Bronchial epithelial cell (primary cell): ENCODE measurements around the gene SIK2. TPM values are rescaled to one million over a fixed set of nuclear protein-coding genes. Genes with fewer than 3 reads are reported as not detected.
"Not testable (repeated sequence)": the region's sequence is repeated elsewhere in the genome, so short reads cannot be mapped to it uniquely, and the experiment has no call there.

Experiments
- DNase-seq: peaks from one replicate; pipeline ENCODE4 v3.0.0-alpha.2; 2010; ENCODE audit warnings: low read depth
- FAIRE-seq: peaks from 2 replicates; lab custom pipeline; 2011; peaks lifted over from hg19 to GRCh38; lab: Jason Lieb, UNC
- H3K27me3 ChIP-seq: 2 replicates; pipeline ENCODE4 v1.5.1; 2011; ENCODE audit warnings: low read length; ENCODE audit not compliant: control insufficient read depth, insufficient read depth
- H3K36me3 ChIP-seq: 2 replicates; pipeline ENCODE4 v1.5.1; 2011; ENCODE audit warnings: low read length; ENCODE audit not compliant: control insufficient read depth, insufficient read depth
- H3K4me3 ChIP-seq: 2 replicates; pipeline ENCODE4 v1.5.1; 2011; ENCODE audit warnings: mild to moderate bottlenecking, low read depth, low read length, control low read depth
- total RNA-seq: library from RNA; depleted of rRNA; stranded (reverse); fragments of >200 nt; gene quantifications from 2 replicates; pipeline ENCODE4 v1.2.1, GENCODE V29; 2014
- TF ChIP-seq, protein P1 (sequence below): IDR thresholded peaks from 2 replicates; pipeline ENCODE4 v1.5.1; 2011; ENCODE audit warnings: mild to moderate bottlenecking, moderate library complexity, low read length, control low read depth, inconsistent platforms; ENCODE audit not compliant: insufficient read depth, severe bottlenecking

Gene SIK2
- total RNA-seq, 1 donor from 2014 or later, result 2.9 TPM

DNA sequence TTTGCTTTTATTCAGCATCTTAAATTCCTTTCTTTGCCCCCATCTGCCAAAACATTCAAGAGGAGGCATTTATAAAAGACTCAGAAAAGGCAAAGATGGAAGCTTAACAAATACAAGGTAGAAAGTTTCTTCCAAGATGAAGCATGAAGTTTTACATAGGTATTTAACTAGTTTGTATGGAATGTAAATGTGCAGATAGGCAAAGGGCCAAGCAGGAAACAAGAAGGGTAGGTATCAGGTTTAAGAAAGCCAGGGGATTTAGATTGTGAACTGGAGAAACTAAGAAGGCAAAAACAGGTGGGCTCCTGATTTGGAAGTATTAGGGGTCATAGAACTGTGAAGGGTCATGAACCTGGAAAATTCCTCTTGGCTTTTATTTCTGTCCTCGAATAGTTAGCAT lies 101.3 kb downstream of the SIK2 start:
- Histone ChIP-seq H3K36me3 (peaks cover 3% of the 10 kb centered on the region), H3K4me3 (no peak overlapping the region), H3K27me3 (no peaks in the 10 kb centered on the region)
- no peak for FAIRE-seq
- peak; percentile 7 for DNase-seq
- TF ChIP-seq, protein P1, sequence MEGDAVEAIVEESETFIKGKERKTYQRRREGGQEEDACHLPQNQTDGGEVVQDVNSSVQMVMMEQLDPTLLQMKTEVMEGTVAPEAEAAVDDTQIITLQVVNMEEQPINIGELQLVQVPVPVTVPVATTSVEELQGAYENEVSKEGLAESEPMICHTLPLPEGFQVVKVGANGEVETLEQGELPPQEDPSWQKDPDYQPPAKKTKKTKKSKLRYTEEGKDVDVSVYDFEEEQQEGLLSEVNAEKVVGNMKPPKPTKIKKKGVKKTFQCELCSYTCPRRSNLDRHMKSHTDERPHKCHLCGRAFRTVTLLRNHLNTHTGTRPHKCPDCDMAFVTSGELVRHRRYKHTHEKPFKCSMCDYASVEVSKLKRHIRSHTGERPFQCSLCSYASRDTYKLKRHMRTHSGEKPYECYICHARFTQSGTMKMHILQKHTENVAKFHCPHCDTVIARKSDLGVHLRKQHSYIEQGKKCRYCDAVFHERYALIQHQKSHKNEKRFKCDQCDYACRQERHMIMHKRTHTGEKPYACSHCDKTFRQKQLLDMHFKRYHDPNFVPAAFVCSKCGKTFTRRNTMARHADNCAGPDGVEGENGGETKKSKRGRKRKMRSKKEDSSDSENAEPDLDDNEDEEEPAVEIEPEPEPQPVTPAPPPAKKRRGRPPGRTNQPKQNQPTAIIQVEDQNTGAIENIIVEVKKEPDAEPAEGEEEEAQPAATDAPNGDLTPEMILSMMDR, result no peak

DNA sequence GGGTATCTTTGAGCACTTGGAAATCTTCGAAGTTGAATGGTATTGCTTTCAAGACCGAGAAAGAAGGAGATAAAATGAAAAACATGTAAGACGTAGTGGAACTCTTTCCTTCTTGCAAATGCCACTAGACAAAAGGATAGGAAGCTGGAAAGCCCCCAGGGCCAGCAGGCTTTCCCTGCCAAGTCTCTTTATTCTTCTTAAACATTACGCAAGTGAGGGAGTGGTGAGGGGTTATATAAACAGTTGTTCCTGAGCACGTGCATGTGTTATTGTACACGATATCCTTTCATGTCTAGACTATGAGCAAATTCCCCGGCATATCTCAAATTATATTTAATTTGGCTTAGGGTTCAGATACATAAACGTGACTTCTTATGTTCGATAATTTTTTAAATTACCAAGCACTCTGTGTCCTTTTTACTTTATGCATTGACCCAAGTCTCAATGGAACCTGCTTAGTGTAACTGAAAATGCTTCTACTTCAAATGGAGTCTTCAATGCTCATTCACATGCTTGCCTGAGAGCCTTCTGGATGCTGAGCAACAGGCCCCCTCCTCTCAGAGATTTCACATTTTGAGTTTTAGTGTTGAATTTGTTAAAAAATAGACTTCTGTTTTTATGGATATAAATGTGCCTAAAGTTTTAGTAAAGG lies 104.9 kb downstream of the SIK2 start:
- DNase-seq (peak; percentile 77), FAIRE-seq (no peak)
- Histone ChIP-seq H3K4me3 (no peak overlapping the region), H3K36me3 (peaks cover 3% of the 10 kb centered on the region), H3K27me3 (no peaks in the 10 kb centered on the region)
- TF ChIP-seq, protein P1, result no peak

DNA sequence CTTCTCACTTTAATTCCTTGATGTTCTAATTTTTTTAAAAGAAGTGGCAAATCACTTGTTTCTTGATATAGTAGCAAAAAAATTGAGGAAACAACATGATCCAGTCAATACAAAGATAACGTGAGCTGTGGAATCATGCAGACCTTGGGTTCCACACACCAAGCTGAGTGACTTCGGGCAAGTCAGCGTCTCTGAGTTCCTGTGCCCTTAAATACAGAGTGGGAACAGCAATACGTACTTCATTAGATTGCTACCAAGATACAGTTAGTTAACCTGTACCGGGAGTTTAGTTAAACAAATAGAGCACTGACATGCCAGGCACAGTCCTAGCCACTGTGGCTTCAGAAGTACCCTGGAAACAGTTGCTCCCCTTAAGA lies 105.4 kb downstream of the SIK2 start:
- FAIRE-seq (peak; percentile 50), DNase-seq (no peak)
- Histone ChIP-seq H3K36me3 (peaks cover 3% of the 10 kb centered on the region), H3K27me3 (no peaks in the 10 kb centered on the region), H3K4me3 (no peak overlapping the region)
- TF ChIP-seq, protein P1, result no peak

- Histone ChIP-seq H3K4me3 (no peak overlapping the region), H3K36me3 (peaks cover 1% of the 10 kb centered on the region), H3K27me3 (no peaks in the 10 kb centered on the region)
- DNase-seq (no peak), FAIRE-seq (no peak)
- TF ChIP-seq, protein P1, result no peak
Measured at GRCh38 chr11:111714522-111714921, 112.3 kb downstream of the SIK2 start.

DNA sequence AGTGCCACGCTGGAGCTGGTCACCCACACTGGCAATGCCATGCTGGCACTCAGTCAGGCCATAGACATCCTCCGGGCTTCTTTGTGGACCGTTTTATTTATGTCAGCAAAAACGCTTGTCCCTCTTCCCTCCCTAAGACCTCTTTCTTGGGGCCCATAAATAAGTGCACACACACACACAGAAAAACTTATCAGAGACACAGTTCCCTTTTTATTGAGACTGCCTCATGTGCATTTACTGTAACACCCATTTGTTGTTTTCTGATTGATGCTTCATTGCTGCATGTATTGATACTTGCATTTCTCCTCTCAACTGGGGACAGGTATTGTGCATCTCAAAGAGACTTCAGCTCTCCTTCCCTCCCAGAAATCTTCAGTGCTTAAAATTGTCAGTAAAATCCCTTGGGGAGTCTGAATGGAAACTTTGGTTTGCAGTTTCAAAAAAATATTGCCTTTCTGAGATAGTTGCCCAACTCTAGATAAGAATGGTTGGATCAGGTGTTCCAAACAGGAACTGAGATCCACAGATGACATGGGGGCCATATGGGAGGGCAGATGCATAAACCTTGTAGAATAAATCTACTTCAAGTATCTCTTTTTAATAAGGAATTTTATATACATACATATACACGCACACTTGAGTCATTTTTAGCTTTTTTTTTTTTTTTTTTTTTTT lies 113.0 kb downstream of the SIK2 start:
- TF ChIP-seq, protein P1, result no peak
- Histone ChIP-seq H3K36me3 (peaks cover 7% of the 10 kb centered on the region), H3K27me3 (no peaks in the 10 kb centered on the region), H3K4me3 (no peak overlapping the region)
- FAIRE-seq, result no peak
- no peak for DNase-seq

- peaks cover 20% of the 10 kb centered on the region for H3K36me3 ChIP-seq
- H3K4me3 ChIP-seq, H3K27me3 ChIP-seq, DNase-seq, FAIRE-seq: not testable (repeated sequence)
Measured at GRCh38 chr11:111717660-111718059, 115.4 kb downstream of the SIK2 start.
